Hepatocyte (in vitro differentiated cells): ENCODE data around the gene RABL6.

Experiments used
- CTCF ChIP-seq: fragments of 200-600 bp; sonication (generic); IDR thresholded peaks from 2 replicates; pipeline ENCODE4 v1.5.1; 2016; ENCODE audit warnings: antibody characterized with exemption, mild to moderate bottlenecking; ENCODE audit not compliant: poor library complexity
- EZH2 ChIP-seq: fragments of 200-600 bp; sonication (generic); IDR thresholded peaks from 2 replicates; pipeline ENCODE4 v1.6.1; 2016; ENCODE audit warnings: antibody characterized with exemption, mild to moderate bottlenecking, borderline replicate concordance
- EZH2phosphoT487 ChIP-seq: fragments of 200-600 bp; sonication (generic); IDR thresholded peaks from one replicate; pipeline ENCODE4 v1.6.1; 2018; ENCODE audit warnings: antibody characterized with exemption, mild to moderate bottlenecking, low read depth, moderate library complexity; ENCODE audit not compliant: unreplicated experiment, severe bottlenecking

GRCh38 chr9:136839229-136840139 lies 31.7 kb downstream of the RABL6 start:
- TF ChIP-seq CTCF (no peak), EZH2phosphoT487 (no peak), EZH2 (no peak)
